Epidermal melanocyte (primary cell): ENCODE measurements around the gene ALG14.
"Not testable (repeated sequence)": the region's sequence is repeated elsewhere in the genome, so short reads cannot be mapped to it uniquely, and the experiment has no call there.

Experiments
- DNase-seq: peaks from one replicate; pipeline ENCODE4 v3.0.0; 2011; ENCODE audit warnings: low spot score; ENCODE audit not compliant: insufficient read length

Gene ALG14

GRCh38 chr1:95012389-95012788 lies 60.4 kb downstream of the ALG14 start:
- DNase-seq = no peak

DNA sequence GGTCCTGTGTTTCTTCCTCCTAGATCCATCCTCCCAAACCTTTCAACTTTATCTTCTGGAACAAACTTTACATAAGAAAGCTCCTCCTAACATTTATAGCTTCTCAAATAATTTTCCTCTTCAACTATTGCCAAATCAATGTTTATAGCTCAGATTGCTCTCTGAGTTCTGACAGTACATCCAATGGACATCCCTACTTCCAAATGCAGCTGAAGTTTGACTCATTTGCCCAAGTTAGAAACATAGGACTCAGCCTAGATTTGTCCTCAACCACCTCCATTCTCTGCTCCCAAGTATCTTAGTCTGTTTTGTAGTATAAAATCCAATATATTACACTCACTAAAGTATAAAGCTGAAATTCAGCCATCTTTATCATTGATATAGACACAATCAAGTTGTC lies 62.6 kb downstream of the ALG14 start:
- no peak for DNase-seq

GRCh38 chr1:95007687-95008086 lies 65.1 kb downstream of the ALG14 start:
- DNase-seq = no peak

DNA sequence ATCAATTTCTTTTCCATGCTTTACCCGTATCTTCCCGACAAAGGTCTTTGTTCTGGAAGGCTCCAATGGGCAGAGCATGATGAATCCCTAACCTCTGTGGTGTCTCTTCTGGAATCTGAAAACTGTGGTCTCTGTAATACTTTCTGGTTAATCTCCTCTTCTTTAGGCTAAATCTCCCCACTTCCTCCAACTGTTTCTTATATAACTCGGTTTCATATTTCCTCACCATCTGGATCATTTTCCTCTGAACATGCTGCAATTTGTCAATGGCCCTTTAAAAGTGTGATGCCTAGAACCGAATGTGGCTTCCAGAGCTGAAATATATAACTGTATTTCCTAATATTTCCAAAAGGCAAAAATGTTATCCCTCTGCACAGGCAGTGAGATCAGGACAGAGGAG lies 66.1 kb downstream of the ALG14 start:
- no peak for DNase-seq

- no peak for DNase-seq
These were observed 67.2 kb downstream of the ALG14 start for GRCh38 chr1:95005584-95005983.

DNA sequence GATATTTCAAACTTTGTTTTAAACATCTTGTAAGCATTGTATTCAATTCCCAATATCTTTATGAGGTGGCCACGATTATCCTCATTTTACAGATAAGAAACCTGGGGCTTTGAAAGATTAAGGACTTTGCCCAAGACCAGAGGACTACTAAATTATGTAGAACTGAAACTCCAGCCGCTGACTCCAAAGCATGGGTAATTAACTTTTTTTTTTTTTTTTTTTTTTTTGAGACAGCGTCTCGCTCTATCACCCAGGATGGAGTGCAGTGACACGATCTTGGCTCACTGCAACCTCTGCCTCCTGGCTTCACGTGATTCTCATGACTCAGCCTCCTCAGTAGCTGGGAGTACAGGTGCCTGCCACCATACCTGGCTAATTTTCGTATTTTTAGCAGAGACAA lies 68.7 kb downstream of the ALG14 start:
- DNase-seq = no peak

- no peak for DNase-seq
These were observed 69.4 kb downstream of the ALG14 start for GRCh38 chr1:95003433-95003738.

- DNase-seq = no peak
These were observed 70.0 kb downstream of the ALG14 start for GRCh38 chr1:95002540-95003432.

GRCh38 chr1:95002164-95002539 lies 70.6 kb downstream of the ALG14 start:
- DNase-seq = no peak

GRCh38 chr1:94999456-95000131 lies 73.2 kb downstream of the ALG14 start:
- DNase-seq = no peak

GRCh38 chr1:94998748-94999147 lies 74.0 kb downstream of the ALG14 start:
- no peak for DNase-seq

GRCh38 chr1:94998114-94998513 lies 74.6 kb downstream of the ALG14 start:
- DNase-seq = no peak

GRCh38 chr1:94995536-94995935 lies 77.2 kb downstream of the ALG14 start:
- DNase-seq = not testable (repeated sequence)

GRCh38 chr1:94994805-94995204 lies 77.9 kb downstream of the ALG14 start:
- no peak for DNase-seq

GRCh38 chr1:94993931-94994645 lies 78.7 kb downstream of the ALG14 start:
- no peak for DNase-seq

DNA sequence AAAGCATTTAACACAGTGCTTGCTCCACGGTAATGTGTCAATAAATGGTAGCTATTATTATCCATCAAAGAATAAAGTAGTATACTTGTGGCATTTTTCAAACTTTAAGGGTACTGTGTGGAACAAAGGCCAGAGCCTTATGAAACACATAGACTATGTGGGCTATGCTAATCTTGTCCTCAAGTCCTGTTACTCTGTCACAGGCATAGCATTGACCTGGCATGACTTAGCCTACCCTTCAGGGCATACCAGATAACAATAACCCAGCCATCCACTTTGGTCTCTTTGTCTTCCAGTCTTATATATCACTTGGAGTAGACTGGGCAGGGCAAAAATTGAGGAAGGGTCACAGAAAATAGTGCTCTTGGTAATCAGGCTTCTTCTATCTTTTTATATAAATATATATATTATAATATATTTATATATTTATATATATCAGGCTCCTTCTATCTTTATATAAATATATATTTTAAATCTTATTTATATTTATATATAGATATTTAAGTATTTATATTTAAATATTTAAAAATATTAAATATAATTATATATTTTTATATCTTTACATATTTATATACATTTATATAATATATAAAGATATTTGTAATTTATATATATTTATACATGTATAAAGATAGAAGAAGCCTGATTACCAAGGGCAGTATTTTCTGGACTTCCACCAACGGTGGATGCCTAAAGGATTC lies 79.7 kb downstream of the ALG14 start:
- DNase-seq = no peak

- DNase-seq = no peak
These were observed 80.6 kb downstream of the ALG14 start for GRCh38 chr1:94992161-94992560.

- no peak for DNase-seq
These were observed 82.8 kb downstream of the ALG14 start for GRCh38 chr1:94989911-94990473.

GRCh38 chr1:94989398-94989797 lies 83.4 kb downstream of the ALG14 start:
- no peak for DNase-seq

- no peak for DNase-seq
These were observed 84.4 kb downstream of the ALG14 start for GRCh38 chr1:94988356-94988755.

GRCh38 chr1:94986783-94987182 lies 86.0 kb downstream of the ALG14 start:
- no peak for DNase-seq
